Uterus (tissue), 4 donors: ENCODE measurements around the gene INAVA. TPM values are rescaled to one million over a fixed set of nuclear protein-coding genes. Genes with fewer than 3 reads are reported as not detected.

Source experiments
- DNase-seq, 2 donors: peaks; one replicate each; pipeline ENCODE4 v3.0.0-alpha.2; 2019 to 2020
- H3K27ac ChIP-seq, 2 donors: fragments of 200-600 bp; sonication (generic); 1 replicate in 1 of 2; 2 replicates in 1 of 2; pipeline ENCODE4 v1.5.1; 2016 to 2018
- H3K27me3 ChIP-seq, 2 donors: fragments of 200-600 bp; sonication (generic); one replicate each; pipeline ENCODE4 v1.5.1; 2018 to 2019; ENCODE audit warnings: control low read depth in 1 of 2
- H3K36me3 ChIP-seq, 2 donors: fragments of 200-600 bp; sonication (generic); one replicate each; pipeline ENCODE4 v1.5.1; 2019; ENCODE audit warnings: control low read depth in 1 of 2
- H3K4me1 ChIP-seq, 2 donors: fragments of 200-600 bp; sonication (generic); one replicate each; pipeline ENCODE4 v1.5.1; 2018 to 2019; ENCODE audit warnings: control low read depth in 1 of 2
- H3K4me3 ChIP-seq, 2 donors: fragments of 200-600 bp; sonication (generic); 1 replicate in 1 of 2; 2 replicates in 1 of 2; pipeline ENCODE4 v1.5.1; 2018 to 2019; ENCODE audit warnings: mild to moderate bottlenecking in 1 of 2
- H3K9me3 ChIP-seq, 2 donors: fragments of 200-600 bp; sonication (generic); one replicate each; pipeline ENCODE4 v1.5.1; 2019; ENCODE audit warnings: control low read depth in 1 of 2
- POLR2A ChIP-seq, 2 donors: fragments of 450-650 bp; IDR thresholded peaks; one replicate each; pipeline ENCODE4 v1.6.1; 2016; ENCODE audit warnings: antibody characterized with exemption in 2 of 2, mild to moderate bottlenecking in 1 of 2, moderate library complexity in 1 of 2
- intact Hi-C: fragments of 100-400 bp; cut with DNase I; formaldehyde crosslinking; loops from one replicate; pipeline ENCODE4 v1.15.1; 2023; ENCODE audit warnings: low total_unique reads
- total RNA-seq, 4 donors: library from RNA; depleted of rRNA in 3 of 4; stranded (reverse); fragments of >200 nt in 3 of 4; gene quantifications; one replicate each; pipeline versions ENCODE4 v1.1.0 to v1.2.4, GENCODE V29; 2014 to 2023
- TF ChIP-seq, protein P1 (sequence below), 4 experiments: fragments of 200-600 bp in 2 of 4; fragments of 450-650 bp in 2 of 4; sonication (generic) in 2 of 4; IDR thresholded peaks; one replicate each; pipeline ENCODE4 v1.5.1; 2016 to 2019; ENCODE audit warnings: antibody characterized with exemption in 4 of 4, mild to moderate bottlenecking in 2 of 4, moderate library complexity in 1 of 4
- donor health status: DM: yes; HTN: yes; CAD: no.

INAVA gene, protein sequence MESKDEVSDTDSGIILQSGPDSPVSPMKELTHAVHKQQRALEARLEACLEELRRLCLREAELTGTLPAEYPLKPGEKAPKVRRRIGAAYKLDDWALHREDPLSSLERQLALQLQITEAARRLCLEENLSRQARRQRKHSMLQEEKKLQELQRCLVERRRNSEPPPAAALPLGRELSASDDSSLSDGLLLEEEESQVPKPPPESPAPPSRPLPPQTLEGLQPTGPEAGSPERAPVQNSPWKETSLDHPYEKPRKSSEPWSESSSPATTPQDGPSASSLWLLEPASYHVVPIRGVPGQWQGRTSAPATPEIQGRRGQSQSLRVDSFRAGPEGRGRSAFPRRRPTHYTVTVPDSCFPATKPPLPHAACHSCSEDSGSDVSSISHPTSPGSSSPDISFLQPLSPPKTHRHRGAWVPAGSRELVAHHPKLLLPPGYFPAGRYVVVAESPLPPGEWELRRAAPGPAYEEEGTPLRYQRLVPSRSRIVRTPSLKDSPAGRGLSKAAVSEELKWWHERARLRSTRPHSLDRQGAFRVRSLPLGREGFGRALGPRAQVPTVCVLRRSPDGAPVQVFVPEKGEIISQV
- total RNA-seq = 1 to 10 TPM in 2 of 4 donors, under 1 TPM in 1, not detected in 1; 0.59 to 8.5 (median 1.5) TPM

DNA sequence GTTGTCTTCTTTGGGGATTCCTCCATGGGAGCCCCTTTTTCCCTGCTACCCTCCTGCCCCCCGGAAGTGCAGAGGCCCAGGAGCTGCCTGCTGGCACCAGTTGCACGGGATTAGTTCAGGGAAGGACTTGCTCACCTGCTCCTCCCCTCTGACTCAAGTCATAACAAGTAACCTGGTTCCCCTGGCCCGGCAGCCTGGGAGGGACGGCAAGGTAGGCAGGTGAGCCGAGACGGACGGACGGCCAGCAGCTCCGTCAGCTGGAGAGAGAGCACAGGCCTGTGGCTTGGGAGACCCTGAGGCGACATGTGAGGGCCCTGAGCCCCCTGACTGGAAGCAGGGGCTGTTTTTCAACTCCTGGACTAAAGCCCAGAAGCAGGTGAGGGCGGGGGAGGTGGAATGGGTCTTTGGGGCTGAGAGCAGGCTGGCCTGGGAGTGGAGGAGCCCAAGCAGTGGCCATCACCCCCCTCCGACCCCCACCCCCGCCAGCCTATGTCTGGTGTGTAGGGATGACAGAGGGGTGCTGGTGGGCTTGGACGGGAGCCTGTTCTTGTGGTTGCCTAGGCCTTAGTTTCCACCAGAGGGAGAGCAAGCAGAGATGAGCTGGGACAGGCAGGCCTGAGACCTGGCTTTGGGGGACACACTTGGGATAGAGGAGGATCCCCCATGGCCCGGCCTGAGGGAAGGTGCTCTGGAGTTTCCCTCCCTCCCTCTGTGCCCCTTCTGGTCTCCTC is at the start of gene INAVA:
Gene INAVA (plus strand): TSS at position 189 of the 731 bp plus-strand sequence. CDS start 3,501 bp downstream, outside the sequence.
- Histone ChIP-seq H3K36me3 (no peaks in the 10 kb centered on the region), H3K4me1 (peaks cover 0 to 5% of the 10 kb centered on the region in 2 donors), H3K9me3 (no peaks in the 10 kb centered on the region), H3K27ac (no peak within 1 kb of the TSS), H3K4me3 (no peak within 1 kb of the TSS), H3K27me3 (peaks cover 8 to 9% of the 10 kb centered on the region in 2 donors)
- intact Hi-C loops = no loop called here
- no peak for DNase-seq
- no peak for TF ChIP-seq POLR2A (IDR thresholded peaks at IDR 0.05)
- TF ChIP-seq, protein P1, sequence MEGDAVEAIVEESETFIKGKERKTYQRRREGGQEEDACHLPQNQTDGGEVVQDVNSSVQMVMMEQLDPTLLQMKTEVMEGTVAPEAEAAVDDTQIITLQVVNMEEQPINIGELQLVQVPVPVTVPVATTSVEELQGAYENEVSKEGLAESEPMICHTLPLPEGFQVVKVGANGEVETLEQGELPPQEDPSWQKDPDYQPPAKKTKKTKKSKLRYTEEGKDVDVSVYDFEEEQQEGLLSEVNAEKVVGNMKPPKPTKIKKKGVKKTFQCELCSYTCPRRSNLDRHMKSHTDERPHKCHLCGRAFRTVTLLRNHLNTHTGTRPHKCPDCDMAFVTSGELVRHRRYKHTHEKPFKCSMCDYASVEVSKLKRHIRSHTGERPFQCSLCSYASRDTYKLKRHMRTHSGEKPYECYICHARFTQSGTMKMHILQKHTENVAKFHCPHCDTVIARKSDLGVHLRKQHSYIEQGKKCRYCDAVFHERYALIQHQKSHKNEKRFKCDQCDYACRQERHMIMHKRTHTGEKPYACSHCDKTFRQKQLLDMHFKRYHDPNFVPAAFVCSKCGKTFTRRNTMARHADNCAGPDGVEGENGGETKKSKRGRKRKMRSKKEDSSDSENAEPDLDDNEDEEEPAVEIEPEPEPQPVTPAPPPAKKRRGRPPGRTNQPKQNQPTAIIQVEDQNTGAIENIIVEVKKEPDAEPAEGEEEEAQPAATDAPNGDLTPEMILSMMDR (IDR thresholded peaks at IDR 0.05) = no peak

DNA sequence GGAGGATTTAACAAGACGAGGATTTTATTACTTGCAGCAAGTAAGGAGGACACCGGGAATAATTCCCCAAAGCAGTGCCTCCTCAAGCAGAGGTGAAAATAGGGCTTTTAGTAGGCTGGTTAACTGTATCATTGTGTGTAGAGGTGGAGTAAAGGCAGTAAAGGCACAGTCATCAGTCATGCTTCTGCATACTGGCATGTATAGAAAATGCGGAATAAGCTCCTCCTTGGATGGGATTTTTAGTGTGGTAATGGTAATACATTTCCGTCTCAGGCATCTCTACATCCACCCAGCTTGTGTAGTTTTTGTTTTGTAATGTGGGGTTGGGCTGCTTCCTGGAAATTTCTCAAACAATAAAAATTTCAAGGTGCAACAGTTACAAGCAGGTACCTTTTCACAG is 49.3 kb upstream of the INAVA start:
- Histone ChIP-seq H3K27ac (no peak overlapping the region), H3K9me3 (no peaks in the 10 kb centered on the region), H3K4me3 (no peak overlapping the region), H3K36me3 (no peaks in the 10 kb centered on the region), H3K4me1 (no peaks in the 10 kb centered on the region), H3K27me3 (no peaks in the 10 kb centered on the region)
- no peak for DNase-seq
- no peak for TF ChIP-seq POLR2A (IDR thresholded peaks at IDR 0.05)
- TF ChIP-seq, protein P1 (IDR thresholded peaks at IDR 0.05) = no peak
- intact Hi-C loops = no loop called here

DNA sequence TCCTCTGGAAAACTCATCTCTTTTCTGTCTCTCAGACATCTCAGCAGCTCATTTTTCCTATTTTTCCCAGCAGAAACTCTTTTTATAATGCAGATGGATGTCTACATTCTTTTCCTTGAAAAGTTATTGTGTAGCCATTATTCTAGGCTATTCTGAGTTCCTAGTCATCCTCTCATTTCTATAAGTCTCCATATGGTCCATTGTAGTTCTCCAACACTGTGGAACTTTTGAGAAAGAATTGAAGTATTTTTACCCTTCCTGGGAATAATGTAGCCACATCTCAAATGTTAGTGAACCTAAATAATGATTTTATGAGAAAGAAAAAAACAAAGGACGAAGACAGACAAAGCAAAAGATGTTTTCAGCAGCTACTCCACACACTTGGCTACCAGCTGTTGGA is 48.3 kb upstream of the INAVA start:
- H3K27me3 ChIP-seq = no peaks in the 10 kb centered on the region
- H3K36me3 ChIP-seq = no peaks in the 10 kb centered on the region
- H3K9me3 ChIP-seq = no peaks in the 10 kb centered on the region
- no peak overlapping the region for H3K27ac ChIP-seq
- intact Hi-C loops = no loop called here
- H3K4me3 ChIP-seq = no peak overlapping the region
- no peak for DNase-seq
- no peaks in the 10 kb centered on the region for H3K4me1 ChIP-seq
- TF ChIP-seq POLR2A (IDR thresholded peaks at IDR 0.05) = no peak
- TF ChIP-seq, protein P1 (IDR thresholded peaks at IDR 0.05) = no peak

DNA sequence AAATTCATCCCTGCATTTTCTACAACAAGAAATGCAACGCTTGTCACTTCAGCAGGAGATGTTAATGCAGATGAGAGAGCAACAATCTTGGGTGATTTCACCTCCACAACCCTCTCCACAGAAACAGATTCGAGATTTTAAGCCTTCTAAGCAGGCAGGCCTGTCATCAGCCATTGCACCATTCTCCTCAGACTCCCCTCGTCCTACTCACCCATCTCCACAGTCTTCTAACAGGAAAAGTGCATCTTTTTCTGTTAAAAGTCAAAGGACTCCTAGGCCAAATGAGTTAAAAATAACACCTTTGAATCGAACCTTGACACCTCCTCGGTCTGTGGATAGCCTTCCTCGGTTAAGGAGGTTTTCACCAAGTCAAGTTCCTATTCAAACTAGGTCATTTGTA is 45.3 kb upstream of the INAVA start:
- Histone ChIP-seq H3K4me3 (no peak overlapping the region), H3K36me3 (no peaks in the 10 kb centered on the region), H3K9me3 (no peaks in the 10 kb centered on the region), H3K27ac (no peak overlapping the region), H3K4me1 (no peaks in the 10 kb centered on the region), H3K27me3 (no peaks in the 10 kb centered on the region)
- intact Hi-C loops = no loop called here
- no peak for DNase-seq
- TF ChIP-seq POLR2A (IDR thresholded peaks at IDR 0.05) = no peak
- TF ChIP-seq, protein P1 (IDR thresholded peaks at IDR 0.05) = no peak

DNA sequence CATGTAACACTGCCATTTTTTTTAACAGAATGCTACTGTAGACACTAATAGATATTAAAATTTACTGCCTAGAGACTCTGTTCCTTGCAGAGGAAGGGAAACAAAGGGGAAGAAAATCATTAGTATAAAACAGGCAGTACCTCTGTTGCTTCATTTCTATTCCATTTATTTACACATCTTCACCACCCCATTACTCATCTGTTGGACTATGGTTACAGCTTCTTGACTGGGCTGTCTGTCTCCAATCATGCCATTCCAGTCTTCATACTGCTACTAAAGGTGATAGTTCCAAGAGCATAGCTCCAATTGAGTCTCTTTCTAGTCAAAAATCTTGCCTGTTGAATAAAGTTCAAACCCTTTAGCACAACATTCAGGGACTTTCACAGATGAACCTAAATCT is 44.1 kb upstream of the INAVA start:
- Histone ChIP-seq H3K27ac (no peak overlapping the region), H3K27me3 (no peaks in the 10 kb centered on the region), H3K36me3 (no peaks in the 10 kb centered on the region), H3K9me3 (no peaks in the 10 kb centered on the region), H3K4me3 (no peak overlapping the region), H3K4me1 (no peaks in the 10 kb centered on the region)
- TF ChIP-seq, protein P1 (IDR thresholded peaks at IDR 0.05) = no peak
- no peak for TF ChIP-seq POLR2A (IDR thresholded peaks at IDR 0.05)
- DNase-seq = no peak
- intact Hi-C loops = no loop called here
